ENCODE measurements around the gene SLC39A7. TPM values are rescaled to one million over a fixed set of nuclear protein-coding genes. Genes with fewer than 3 reads are reported as not detected.
"Not testable (repeated sequence)": the region's sequence is repeated elsewhere in the genome, so short reads cannot be mapped to it uniquely, and the experiment has no call there.

Gene SLC39A7
- total and polyA plus RNA-seq, 2 donors (not counting 3 experiments of a cell fraction or from before 2014, with no cell fraction given) = 99.8 to 129 TPM

DNA sequence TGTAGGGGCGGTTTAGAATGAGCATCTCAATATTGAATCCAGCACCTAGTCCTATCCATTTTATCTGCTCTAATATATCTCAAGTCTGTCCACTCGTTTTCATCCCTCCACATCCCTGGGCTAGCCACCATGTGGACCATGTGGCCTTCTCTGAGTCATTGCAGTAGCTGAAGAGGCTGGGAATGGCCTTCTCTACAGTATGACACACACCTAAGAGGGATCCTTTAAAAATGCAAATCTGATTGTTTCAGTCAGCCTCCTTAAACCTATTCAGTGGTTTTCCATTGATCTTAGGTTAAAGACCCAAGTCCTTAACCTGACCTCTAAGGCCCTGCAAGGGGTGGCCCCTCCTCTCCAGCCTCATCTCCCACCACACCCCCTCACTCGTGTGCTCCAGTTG is 17.0 kb downstream of the SLC39A7 start:
- no peaks in the 10 kb centered on the region for H4K20me1 ChIP-seq (replicated peaks; ENCODE audit: control insufficient read depth, extremely low read depth, insufficient read depth, low read length)
- no peaks in the 10 kb centered on the region for H3K79me2 ChIP-seq (ENCODE audit: control insufficient read depth, insufficient read depth, low read length)
- dilution Hi-C loops (cut with MboI; ENCODE audit: extremely low pct_ligation_motif_present, low sequenced_read_pairs) = no loop called here
- no peaks in the 10 kb centered on the region for H3K9me3 ChIP-seq (replicated peaks; ENCODE audit: control insufficient read depth, insufficient read depth, low read length)
- no peak for FAIRE-seq
- CTCF ChIA-PET = interaction anchor here (0.9 kb wide), 1 partner anchor 31 kb away, joined by 4 read pairs; no protein-coding TSS in a partner anchor
- no TSS peak for BruUV-seq (replicated peaks)
- TF ChIP-seq MYC (IDR thresholded peaks at IDR 0.05; ENCODE audit: low read depth, low read length) (no peak), POLR2AphosphoS5 (IDR thresholded peaks at IDR 0.05; ENCODE audit: insufficient read depth, low read depth, low read length) (no peak), POLR2A (IDR thresholded peaks at IDR 0.05; ENCODE audit: low read depth, low read length) (no peak), FOS (IDR thresholded peaks at IDR 0.05; ENCODE audit: borderline replicate concordance, insufficient read depth, low read length) (no peak), GATA2 (IDR thresholded peaks at IDR 0.05; ENCODE audit: insufficient read depth, insufficient read length, low read depth, low read length) (no peak), JUN (IDR thresholded peaks at IDR 0.05; ENCODE audit: borderline replicate concordance, insufficient read depth, insufficient read length, low read depth) (no peak), EZH2 (IDR thresholded peaks at IDR 0.05; ENCODE audit: borderline replicate concordance, low read depth, low read length, severe bottlenecking) (no peak)
- TF ChIP-seq, protein P1, sequence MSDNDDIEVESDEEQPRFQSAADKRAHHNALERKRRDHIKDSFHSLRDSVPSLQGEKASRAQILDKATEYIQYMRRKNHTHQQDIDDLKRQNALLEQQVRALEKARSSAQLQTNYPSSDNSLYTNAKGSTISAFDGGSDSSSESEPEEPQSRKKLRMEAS (IDR thresholded peaks at IDR 0.05; ENCODE audit: insufficient read depth, insufficient read length) = no peak
- TF ChIP-seq, protein P2, sequence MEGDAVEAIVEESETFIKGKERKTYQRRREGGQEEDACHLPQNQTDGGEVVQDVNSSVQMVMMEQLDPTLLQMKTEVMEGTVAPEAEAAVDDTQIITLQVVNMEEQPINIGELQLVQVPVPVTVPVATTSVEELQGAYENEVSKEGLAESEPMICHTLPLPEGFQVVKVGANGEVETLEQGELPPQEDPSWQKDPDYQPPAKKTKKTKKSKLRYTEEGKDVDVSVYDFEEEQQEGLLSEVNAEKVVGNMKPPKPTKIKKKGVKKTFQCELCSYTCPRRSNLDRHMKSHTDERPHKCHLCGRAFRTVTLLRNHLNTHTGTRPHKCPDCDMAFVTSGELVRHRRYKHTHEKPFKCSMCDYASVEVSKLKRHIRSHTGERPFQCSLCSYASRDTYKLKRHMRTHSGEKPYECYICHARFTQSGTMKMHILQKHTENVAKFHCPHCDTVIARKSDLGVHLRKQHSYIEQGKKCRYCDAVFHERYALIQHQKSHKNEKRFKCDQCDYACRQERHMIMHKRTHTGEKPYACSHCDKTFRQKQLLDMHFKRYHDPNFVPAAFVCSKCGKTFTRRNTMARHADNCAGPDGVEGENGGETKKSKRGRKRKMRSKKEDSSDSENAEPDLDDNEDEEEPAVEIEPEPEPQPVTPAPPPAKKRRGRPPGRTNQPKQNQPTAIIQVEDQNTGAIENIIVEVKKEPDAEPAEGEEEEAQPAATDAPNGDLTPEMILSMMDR (IDR thresholded peaks at IDR 0.05; ENCODE audit: extremely low read depth in 1 of 2, insufficient read depth in 1 of 2, low read depth in 1 of 2, low read length in 2 of 2) = no peak
- H3K9ac ChIP-seq (replicated peaks; ENCODE audit: extremely low read depth, insufficient read depth, low read length) = no peak overlapping the region
- H3K4me3 ChIP-seq (replicated peaks in 1 of 3; ENCODE audit: insufficient read depth in 1 of 3, low read depth in 1 of 3, low read length in 3 of 3) = no peak overlapping the region
- H3K27me3 ChIP-seq (ENCODE audit: control insufficient read depth in 2 of 2, insufficient read depth in 2 of 2, low read length in 2 of 2) = peaks cover 3 to 17% of the 10 kb centered on the region in 2 experiments
- POLR2A ChIA-PET = no interaction called here
- DNase-seq (ENCODE audit: low read depth, low spot score) = no peak
- no peaks in the 10 kb centered on the region for H3K9me1 ChIP-seq (replicated peaks; ENCODE audit: control insufficient read depth, extremely low read depth, insufficient read depth, low read length)
- H3K27ac ChIP-seq (ENCODE audit: insufficient read depth, low read depth, low read length) = no peak overlapping the region
- intact Hi-C loops (cut with micrococcal nuclease) = no loop called here
- no peak overlapping the region for H3K4me2 ChIP-seq (ENCODE audit: insufficient read depth, low read length)
- no peaks in the 10 kb centered on the region for H3K36me3 ChIP-seq (ENCODE audit: control insufficient read depth in 2 of 2, extremely low read depth in 1 of 2, insufficient read depth in 2 of 2, low read length in 2 of 2)
- H3K4me1 ChIP-seq (ENCODE audit: control insufficient read depth, extremely low read depth, insufficient read depth, low read length) = peaks cover 6% of the 10 kb centered on the region
- H2AFZ ChIP-seq (ENCODE audit: low read depth, low read length) = no peak overlapping the region

DNA sequence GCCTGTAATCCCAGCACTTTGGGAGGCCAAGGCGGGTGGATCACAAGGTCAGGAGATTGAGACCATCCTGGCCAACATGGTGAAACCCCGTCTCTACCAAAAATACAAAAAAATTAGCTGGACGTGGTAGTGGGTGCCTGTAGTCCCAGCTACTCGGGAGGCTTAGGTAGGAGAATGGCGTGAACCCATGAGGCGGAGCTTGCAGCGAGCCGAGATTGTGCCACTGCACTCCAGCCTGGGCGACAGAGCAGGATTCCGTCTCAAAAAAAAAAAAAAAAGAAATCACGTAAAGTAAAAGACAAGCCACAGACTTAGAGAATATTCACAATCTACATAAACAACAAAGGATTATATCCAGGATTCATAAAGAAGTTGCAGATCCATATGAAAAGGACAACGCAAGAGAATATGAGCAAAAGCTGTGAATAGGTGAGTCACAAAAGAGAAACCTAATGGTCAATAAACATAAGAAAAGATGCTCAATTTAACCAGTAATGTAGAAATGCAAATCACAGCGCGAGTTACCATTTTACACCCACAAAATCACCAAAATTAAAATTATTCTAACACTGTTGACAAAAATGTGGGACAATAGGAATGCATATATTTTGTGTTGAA is 25.9 kb downstream of the SLC39A7 start:
- dilution Hi-C loops (cut with MboI; ENCODE audit: extremely low pct_ligation_motif_present, low sequenced_read_pairs) = not testable (repeated sequence)

More for the DNA sequence above, 25.9 kb downstream of the SLC39A7 start:
- H3K27ac ChIP-seq (ENCODE audit: insufficient read depth, low read depth, low read length); H3K4me3 ChIP-seq (replicated peaks in 1 of 3; ENCODE audit: insufficient read depth in 1 of 3, low read depth in 1 of 3, low read length in 3 of 3); BruUV-seq (replicated peaks); H3K9ac ChIP-seq (replicated peaks; ENCODE audit: extremely low read depth, insufficient read depth, low read length); H3K9me1 ChIP-seq (replicated peaks; ENCODE audit: control insufficient read depth, extremely low read depth, insufficient read depth, low read length); intact Hi-C loops (cut with micrococcal nuclease); H3K36me3 ChIP-seq (ENCODE audit: control insufficient read depth in 2 of 2, extremely low read depth in 1 of 2, insufficient read depth in 2 of 2, low read length in 2 of 2); H3K4me1 ChIP-seq (ENCODE audit: control insufficient read depth, extremely low read depth, insufficient read depth, low read length); POLR2A ChIA-PET; H3K4me2 ChIP-seq (ENCODE audit: insufficient read depth, low read length); H3K79me2 ChIP-seq (ENCODE audit: control insufficient read depth, insufficient read depth, low read length); H3K9me3 ChIP-seq (replicated peaks; ENCODE audit: control insufficient read depth, insufficient read depth, low read length); H2AFZ ChIP-seq (ENCODE audit: low read depth, low read length); H4K20me1 ChIP-seq (replicated peaks; ENCODE audit: control insufficient read depth, extremely low read depth, insufficient read depth, low read length); FAIRE-seq; DNase-seq (ENCODE audit: low read depth, low spot score): not testable (repeated sequence)
- CTCF ChIA-PET = interaction anchor here (1.4 kb wide), 2 partner anchors 9 to 21 kb away, joined by 4 to 6 read pairs; no protein-coding TSS in a partner anchor
- H3K27me3 ChIP-seq (ENCODE audit: control insufficient read depth in 2 of 2, insufficient read depth in 2 of 2, low read length in 2 of 2) = peaks cover 6 to 29% of the 10 kb centered on the region in 2 experiments

Data from endothelial cell of umbilical vein (primary cell).